Heart right ventricle (tissue), 16 donors: ENCODE measurements around the gene TSPYL6. TPM values are rescaled to one million over a fixed set of nuclear protein-coding genes. Genes with fewer than 3 reads are reported as not detected.
A peak's percentile ranks its signal among the peaks of the same experiment; 100 is the strongest.

Experiments
- ATAC-seq, 8 donors: fragments of 200-7000 bp; cut with Tn5 transposase; one replicate each; pipeline ENCODE4 v1.9.1; 2020; ENCODE audit warnings: mild to moderate bottlenecking in 8 of 8, moderate library complexity in 8 of 8, moderate number of reproducible peaks in 1 of 8
- DNase-seq, 2 donors: peaks; one replicate each; pipeline ENCODE4 v3.0.0-alpha.2; 2020
- H3K27ac ChIP-seq, 10 donors: fragments of 200-600 bp; sonication (generic) in 2 of 10; one replicate each; pipeline versions ENCODE4 v1.5.0 to v1.8.0; 2020 to 2022; ENCODE audit warnings: mild to moderate bottlenecking in 3 of 10
- H3K27me3 ChIP-seq, 7 donors: fragments of 200-600 bp; one replicate each; pipeline ENCODE4 v1.8.0; 2021 to 2022; ENCODE audit warnings: mild to moderate bottlenecking in 2 of 7
- H3K36me3 ChIP-seq, 9 donors: fragments of 200-600 bp; sonication (generic) in 1 of 9; one replicate each; pipeline versions ENCODE4 v1.5.0 to v1.8.0; 2020 to 2022; ENCODE audit warnings: mild to moderate bottlenecking in 2 of 9
- H3K4me1 ChIP-seq, 9 donors: fragments of 200-600 bp; sonication (generic) in 1 of 9; one replicate each; pipeline versions ENCODE4 v1.5.0 to v1.8.0; 2020 to 2022; ENCODE audit warnings: mild to moderate bottlenecking in 4 of 9
- H3K4me3 ChIP-seq, 10 donors: fragments of 200-600 bp; sonication (generic) in 2 of 10; one replicate each; pipeline versions ENCODE4 v1.5.0 to v1.8.0; 2020 to 2022; ENCODE audit warnings: mild to moderate bottlenecking in 7 of 10, moderate library complexity in 2 of 10
- H3K9me3 ChIP-seq, 11 donors: fragments of 200-600 bp in 10 of 11; sonication (generic) in 2 of 11; one replicate each; pipeline versions ENCODE4 v1.5.0 to v1.8.0; 2013 to 2022; ENCODE audit warnings: mild to moderate bottlenecking in 2 of 11, control low read depth in 1 of 11, moderate library complexity in 1 of 11
- WGBS, 2 donors: extraction: QIAGEN DNeasy Blood & Tissue Kit; methylation state at CpG; one replicate each; pipeline ENCODE4 v1.1.7; 2013; ENCODE audit warnings: inconsistent platforms in 1 of 2; 5-methylcytosine and 5-hydroxymethylcytosine counted together
- intact Hi-C, 10 donors: fragments of 100-400 bp; cut with DNase I; formaldehyde crosslinking; loops; one replicate each; pipeline versions ENCODE4 v1.11.1 to v1.14.2; 2022
- polyA plus RNA-seq, 2 donors: library from polyadenylated mRNA; stranded (reverse); fragments of 200-250 nt; gene quantifications; one replicate each; pipeline ENCODE4 v1.2.3, GENCODE V29; 2013
- total RNA-seq, 10 donors: library from RNA; stranded (reverse); fragmentation: NEBNext Ultra II Directional in 3 of 10; extraction: Animal tissue kit (Norgen Biotek cat#: 25700) in 3 of 10; gene quantifications; one replicate each; pipeline versions ENCODE4 v1.2.1 to v1.2.4, GENCODE V29; 2021 to 2023
- TF ChIP-seq, protein P1 (sequence below), 9 donors: fragments of 200-600 bp; sonication (generic) in 2 of 9; IDR thresholded peaks; one replicate each; pipeline versions ENCODE4 v1.5.0 to v1.8.0; 2021 to 2022; ENCODE audit warnings: antibody characterized with exemption in 9 of 9, mild to moderate bottlenecking in 5 of 9, moderate library complexity in 1 of 9
- donor health status: Arrhythmogenic right ventricular cardiomyopathy.
- donor health status: ischemic (EF 13 %, LVEDD 7.1; RV severe dilation, severe dysfunction).
- donor health status: healthy with polysubstance abuse.
- donor health status: DM: no; HTN: yes; CAD: no.
- donor health status: DM: no; HTN: no; CAD: no.
- donor health status: ischemic (EF 25% LVEDD 6.9; RV normal size, moderate dysfunction).
- donor health status: ischemic (EF 25% LVEDD 5.7; RV mildly dilated, moderate dysfunction).
- donor health status: healthy.
- donor health status: DM: yes; HTN: yes; CAD: no.
- donor health status: Ischemic cardiomyopathy.
- donor health status: ischemic (EF 35%, LVEDD 5.7; RV mildly dilated, moderate dysfunction).
- donor health status: nonischemic (EF 11% LVEDD 7.7; RV severe dilation, severe dysfunction).
- donor health status: DM: yes; HTN: yes; CAD: no.
- donor health status: PGD.
- donor health status: ischemic (EF 29% LVEDD 5.4; RV normal size, mild dysfunction).
- donor health status: nonischemic (EF 23%, LVEDD 6.1; RV moderate dilation, normal function).

Gene TSPYL6
- total and polyA plus RNA-seq, 12 donors, result 0.01 to 0.22 (median 0.20) TPM; not detected in 7

DNA sequence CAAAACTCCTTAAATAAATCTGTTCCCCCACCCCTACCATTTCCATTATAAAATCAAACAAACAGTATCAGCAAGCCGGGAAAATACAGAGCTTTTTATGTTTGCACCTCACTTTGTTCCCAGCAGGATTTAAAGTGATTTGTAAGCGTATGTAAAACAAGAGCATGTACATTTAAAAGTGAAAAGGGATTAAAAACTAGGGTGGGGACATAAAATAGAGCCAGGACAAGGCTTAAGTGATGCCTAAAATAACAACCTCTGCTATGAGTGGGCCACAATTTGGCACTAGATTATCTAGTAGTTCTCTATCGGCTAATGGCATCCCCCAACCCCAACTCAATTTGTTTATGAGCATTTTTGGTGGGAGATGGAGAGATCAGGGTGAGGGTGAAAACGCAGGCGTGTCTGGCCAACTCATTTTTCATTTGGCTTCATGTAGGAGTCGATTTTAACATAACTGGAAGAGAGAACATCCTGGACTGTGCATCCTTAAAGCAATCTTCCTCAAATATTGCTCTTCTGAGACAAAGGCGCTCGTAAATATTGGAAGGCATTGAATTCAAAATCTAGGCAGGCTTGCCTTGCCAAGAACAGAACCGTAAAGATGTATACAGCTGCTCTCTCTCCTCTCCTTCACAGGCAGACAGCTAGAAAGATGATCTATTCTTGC, 34.5 kb upstream of the TSPYL6 start:
- Histone ChIP-seq H3K9me3 (no peaks in the 10 kb centered on the region), H3K36me3 (peaks cover 0 to 4% (median 0%) of the 10 kb centered on the region in 9 donors), H3K27ac (peak overlapping the region in 3 of 10 donors; percentile 18 to 23 (median 19)), H3K4me1 (peaks cover 0 to 13% (median 4%) of the 10 kb centered on the region in 9 donors), H3K27me3 (no peaks in the 10 kb centered on the region), H3K4me3 (no peak overlapping the region)
- peak in 3 of 8 donors; percentile 12 to 15 (median 12) for ATAC-seq
- intact Hi-C loops, result no loop called here
- TF ChIP-seq, protein P1, sequence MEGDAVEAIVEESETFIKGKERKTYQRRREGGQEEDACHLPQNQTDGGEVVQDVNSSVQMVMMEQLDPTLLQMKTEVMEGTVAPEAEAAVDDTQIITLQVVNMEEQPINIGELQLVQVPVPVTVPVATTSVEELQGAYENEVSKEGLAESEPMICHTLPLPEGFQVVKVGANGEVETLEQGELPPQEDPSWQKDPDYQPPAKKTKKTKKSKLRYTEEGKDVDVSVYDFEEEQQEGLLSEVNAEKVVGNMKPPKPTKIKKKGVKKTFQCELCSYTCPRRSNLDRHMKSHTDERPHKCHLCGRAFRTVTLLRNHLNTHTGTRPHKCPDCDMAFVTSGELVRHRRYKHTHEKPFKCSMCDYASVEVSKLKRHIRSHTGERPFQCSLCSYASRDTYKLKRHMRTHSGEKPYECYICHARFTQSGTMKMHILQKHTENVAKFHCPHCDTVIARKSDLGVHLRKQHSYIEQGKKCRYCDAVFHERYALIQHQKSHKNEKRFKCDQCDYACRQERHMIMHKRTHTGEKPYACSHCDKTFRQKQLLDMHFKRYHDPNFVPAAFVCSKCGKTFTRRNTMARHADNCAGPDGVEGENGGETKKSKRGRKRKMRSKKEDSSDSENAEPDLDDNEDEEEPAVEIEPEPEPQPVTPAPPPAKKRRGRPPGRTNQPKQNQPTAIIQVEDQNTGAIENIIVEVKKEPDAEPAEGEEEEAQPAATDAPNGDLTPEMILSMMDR (IDR thresholded peaks at IDR 0.05), result no peak
- 71% methylated on average over 9 of the region's 9 CpGs for WGBS, 2 donors
- no peak for DNase-seq

DNA sequence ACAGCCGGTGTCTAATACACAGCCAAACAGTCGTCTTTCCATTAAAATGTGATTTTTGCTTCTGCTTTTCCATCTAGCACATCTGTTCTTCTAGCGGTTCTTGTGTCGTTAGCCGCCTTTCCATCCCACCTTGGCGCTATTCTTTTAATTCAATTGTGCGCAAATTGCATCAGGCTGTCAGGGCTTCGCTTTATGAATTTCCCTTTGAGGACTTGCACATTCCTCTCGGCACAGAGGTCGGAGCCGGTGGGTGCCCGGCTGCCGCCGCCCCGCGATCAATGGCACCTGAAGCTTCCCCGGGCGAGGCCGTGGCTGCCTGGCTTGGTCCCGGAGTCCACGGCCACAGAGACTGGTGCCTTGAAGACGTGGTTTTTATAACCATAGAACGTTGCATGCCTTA, 33.9 kb upstream of the TSPYL6 start:
- no peak overlapping the region for H3K4me3 ChIP-seq
- TF ChIP-seq, protein P1 (IDR thresholded peaks at IDR 0.05), result no peak
- ATAC-seq, result no peak
- peaks cover 0 to 4% (median 0%) of the 10 kb centered on the region in 9 donors for H3K36me3 ChIP-seq
- peak overlapping the region in 2 of 10 donors; percentile 18 to 19 for H3K27ac ChIP-seq
- H3K4me1 ChIP-seq, result peaks cover 0 to 13% (median 4%) of the 10 kb centered on the region in 9 donors
- H3K9me3 ChIP-seq, result no peaks in the 10 kb centered on the region
- no peaks in the 10 kb centered on the region for H3K27me3 ChIP-seq
- 80 to 81% methylated on average over 23 of the region's 23 CpGs for WGBS, 2 donors
- intact Hi-C loops, result loop anchor here in 1 of 10 donors (5.0 kb wide), 1 partner anchor 32 kb away; no protein-coding TSS in a partner anchor
- DNase-seq, result no peak

GRCh38 chr2:54287532-54287931, 31.5 kb upstream of the TSPYL6 start:
- H3K27me3 ChIP-seq, result no peaks in the 10 kb centered on the region
- ATAC-seq, result peak; percentile 70 to 95 (median 78)
- peak in 1 of 2 donors; percentile 46 for DNase-seq
- intact Hi-C loops, result loop anchor here in 1 of 10 donors (5.0 kb wide), 1 partner anchor 35 kb away; no protein-coding TSS in a partner anchor
- H3K27ac ChIP-seq, result peak overlapping the region in 4 of 10 donors; percentile 22 to 62 (median 36)
- TF ChIP-seq, protein P1 (IDR thresholded peaks at IDR 0.05), result no peak
- H3K9me3 ChIP-seq, result no peaks in the 10 kb centered on the region
- WGBS, 2 donors, result 70 to 76% methylated on average over 2 of the region's 2 CpGs
- H3K4me1 ChIP-seq, result peaks cover 0 to 13% (median 4%) of the 10 kb centered on the region in 9 donors
- peaks cover 0 to 4% (median 0%) of the 10 kb centered on the region in 9 donors for H3K36me3 ChIP-seq
- H3K4me3 ChIP-seq, result no peak overlapping the region

DNA sequence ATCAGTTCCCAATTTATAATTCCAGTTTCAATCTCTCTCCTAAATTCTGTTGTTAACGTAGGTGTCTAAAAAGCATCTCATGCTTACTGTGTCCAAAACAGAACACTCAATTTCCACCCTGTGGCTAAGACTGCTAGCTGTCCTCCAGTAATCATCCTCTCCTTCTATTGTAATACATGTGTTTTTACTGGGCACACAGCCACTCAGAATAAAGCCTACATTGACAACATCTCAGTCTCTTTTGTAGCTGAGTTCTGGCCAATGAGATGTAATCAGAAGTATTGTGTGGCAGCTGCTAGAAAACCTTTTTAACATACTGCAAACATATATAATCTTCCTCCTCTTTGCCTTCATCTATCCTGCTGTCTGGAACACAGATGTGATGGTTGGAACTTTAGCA, 29.4 kb upstream of the TSPYL6 start:
- intact Hi-C loops, result loop anchor here in 1 of 10 donors (5.0 kb wide), 1 partner anchor 37 kb away; no protein-coding TSS in a partner anchor
- Histone ChIP-seq H3K4me3 (no peak overlapping the region), H3K27me3 (no peaks in the 10 kb centered on the region), H3K9me3 (no peaks in the 10 kb centered on the region), H3K36me3 (peaks cover 0 to 4% (median 0%) of the 10 kb centered on the region in 9 donors), H3K27ac (no peak overlapping the region), H3K4me1 (peaks cover 0 to 19% (median 4%) of the 10 kb centered on the region in 9 donors)
- WGBS, 2 donors, result 100% methylated on average over 1 of the region's 1 CpG
- no peak for ATAC-seq
- no peak for DNase-seq
- TF ChIP-seq, protein P1 (IDR thresholded peaks at IDR 0.05), result no peak
